Activated T-helper 1 cell treated with Interleukin-2 at 50 U/mL for 16 hours (primary cell): ENCODE measurements around the gene MAP3K2.

Source experiments
- DNase-seq: peaks from one replicate; pipeline ENCODE4 v3.0.0-alpha.2; 2020; ENCODE audit warnings: low read depth

Gene MAP3K2

DNA sequence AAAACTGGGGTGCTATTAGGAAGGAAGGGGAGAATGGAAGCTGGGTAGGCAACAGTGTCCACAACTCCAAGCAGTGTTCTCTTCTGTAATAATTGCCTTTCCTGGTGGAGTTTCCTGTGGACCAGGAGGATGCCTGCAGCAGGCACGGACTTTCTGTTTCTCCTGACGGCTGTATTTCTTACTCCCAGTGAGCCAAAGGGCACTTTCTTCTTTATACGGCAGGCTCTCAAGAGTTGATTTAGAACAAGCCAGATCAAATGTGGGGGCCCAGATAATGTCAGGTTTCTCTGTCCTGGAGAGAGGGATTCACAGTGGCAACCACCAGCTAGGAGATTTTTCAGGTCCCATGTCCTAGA lies 17.5 kb upstream of the MAP3K2 start:
- DNase-seq: no peak

DNA sequence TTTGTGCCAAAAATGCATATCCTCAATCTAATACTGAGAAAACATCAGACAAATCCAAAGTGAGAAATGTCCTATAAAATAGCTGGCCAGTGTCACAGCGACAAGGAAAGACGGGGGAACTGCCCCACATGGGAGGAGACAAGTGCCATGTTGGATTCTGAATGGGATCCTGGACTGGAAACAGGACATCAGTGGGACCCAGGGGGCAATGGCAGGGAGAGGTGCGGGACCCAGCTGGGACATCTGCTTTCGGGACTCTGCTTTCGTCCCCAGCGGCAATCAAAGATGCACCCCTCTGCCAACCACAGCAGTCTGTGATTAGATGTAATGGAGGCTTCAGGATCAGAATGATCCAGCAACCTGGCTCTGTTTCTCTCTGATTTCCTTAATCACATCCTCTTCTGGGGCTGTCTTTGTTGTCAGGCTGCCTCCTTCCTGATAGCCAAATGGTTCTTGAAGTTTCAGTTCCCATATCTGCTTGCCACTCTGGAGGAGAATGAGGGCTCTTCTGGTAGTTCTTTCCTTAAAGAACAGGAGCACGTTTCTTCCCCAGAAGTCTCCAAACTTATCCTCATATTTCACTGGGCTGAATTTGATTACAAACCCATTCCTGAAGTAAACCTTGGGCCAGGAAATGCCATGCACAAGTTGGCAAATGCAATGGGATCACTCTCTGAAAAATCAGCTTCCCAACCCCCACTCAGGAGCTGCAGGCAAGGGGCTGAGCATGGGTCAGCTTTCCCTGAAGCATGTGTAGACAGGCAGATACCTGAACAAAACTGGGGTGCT lies 16.9 kb upstream of the MAP3K2 start:
- no peak for DNase-seq

DNA sequence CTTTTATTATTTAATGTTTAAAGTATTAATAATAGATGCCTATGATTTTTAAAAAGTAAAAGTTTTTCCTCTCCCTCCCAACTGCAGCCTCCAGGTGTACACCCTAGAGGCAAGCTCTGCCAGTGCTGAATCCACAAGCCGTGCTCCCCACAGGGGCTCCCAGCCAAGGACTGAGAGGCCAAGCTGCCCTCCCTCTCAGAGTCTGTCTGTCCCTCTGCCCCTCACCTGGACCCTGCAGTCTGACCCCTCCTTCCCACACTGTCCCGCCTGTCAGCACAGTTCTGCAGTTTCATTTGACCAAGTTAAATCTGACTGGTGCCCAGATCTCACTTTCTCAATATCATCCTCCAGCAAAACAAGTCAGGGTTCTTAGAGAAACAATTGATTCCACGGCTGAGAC lies 15.7 kb upstream of the MAP3K2 start:
- DNase-seq: no peak

DNA sequence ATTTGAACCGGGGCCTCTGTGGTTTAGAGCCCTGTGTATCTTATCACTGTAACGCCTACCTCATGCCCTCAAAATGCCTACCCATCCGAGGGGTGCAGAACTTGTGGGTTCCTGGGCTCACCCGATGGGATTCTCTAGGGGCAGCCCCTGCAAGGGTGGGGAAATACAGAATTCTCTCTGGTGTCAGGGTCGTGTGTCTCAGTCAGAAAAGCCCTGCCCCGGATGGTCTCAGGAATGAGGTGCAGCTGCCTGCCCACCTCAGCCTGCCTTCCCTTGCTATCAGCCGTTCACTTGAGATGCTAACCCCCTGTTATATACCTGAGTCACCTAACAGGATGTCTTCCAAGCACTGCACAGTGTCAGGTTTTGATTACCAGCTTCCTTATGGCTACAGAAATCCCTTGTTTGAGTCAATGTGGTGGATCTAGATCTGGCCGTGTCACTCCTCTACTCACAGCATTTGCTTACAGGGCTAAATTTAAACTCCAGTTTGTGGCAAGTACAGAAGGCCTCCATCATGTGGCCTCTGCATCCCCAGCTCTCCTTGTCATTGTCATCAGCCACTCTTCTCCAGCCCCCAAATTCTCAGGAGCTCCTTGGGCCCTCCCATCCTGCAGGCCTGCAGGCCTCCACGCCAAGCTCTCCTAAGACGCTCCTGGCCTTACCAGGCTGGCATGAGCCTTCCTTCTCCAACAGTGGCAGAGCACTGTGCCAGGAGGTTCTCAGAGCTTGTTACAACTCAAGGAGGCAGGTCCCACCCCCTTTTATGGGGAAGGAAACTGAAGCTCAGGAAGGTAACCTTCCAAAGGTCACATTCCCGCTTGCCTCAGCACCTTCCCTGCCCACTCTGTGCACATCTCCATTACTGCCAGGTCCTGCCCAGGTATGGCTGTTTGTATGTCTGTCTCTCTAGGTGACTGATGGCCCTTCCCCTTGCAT lies 14.3 kb upstream of the MAP3K2 start:
- no peak for DNase-seq

DNA sequence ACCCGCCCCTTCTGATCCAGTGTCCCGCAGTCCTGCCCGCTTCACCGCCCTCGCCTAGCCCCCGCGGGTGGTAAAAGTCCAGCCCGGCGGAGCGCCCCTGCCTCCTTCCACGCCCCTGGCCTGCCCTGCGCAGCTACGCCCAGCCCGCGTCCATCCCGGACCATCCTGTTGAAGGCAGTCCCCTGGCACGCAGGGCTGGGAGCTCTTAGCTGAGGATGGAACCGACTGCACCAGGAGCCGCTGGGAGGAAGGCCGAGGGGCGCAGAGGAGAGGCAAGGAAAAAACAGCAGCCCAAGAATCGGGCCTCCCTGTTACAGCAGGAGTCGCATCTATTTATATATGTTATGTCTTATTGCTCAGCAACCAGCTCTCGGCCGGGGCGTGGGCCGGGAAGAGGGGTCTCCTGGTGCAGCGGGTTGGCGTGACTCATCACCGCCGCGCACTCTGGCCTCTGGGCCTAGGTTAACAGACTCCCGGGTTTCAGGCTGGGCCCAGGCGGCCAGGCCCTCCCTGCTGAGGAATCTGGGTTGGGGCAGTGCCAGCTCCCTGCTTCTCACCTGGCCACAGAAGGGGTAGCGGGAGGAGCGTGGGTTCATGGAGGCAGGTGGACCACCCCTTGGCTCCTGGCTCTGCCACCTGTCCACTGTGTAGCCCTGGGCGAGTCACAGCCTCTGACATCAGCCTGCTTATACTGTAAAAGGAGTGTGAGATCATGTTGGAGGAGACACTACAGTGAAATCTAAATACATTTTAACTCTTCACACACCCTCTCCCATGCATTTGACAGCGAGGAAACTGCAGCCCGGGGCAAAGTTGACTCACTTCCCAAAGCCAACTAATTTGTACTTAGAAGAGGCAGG lies 13.4 kb upstream of the MAP3K2 start:
- DNase-seq: no peak

DNA sequence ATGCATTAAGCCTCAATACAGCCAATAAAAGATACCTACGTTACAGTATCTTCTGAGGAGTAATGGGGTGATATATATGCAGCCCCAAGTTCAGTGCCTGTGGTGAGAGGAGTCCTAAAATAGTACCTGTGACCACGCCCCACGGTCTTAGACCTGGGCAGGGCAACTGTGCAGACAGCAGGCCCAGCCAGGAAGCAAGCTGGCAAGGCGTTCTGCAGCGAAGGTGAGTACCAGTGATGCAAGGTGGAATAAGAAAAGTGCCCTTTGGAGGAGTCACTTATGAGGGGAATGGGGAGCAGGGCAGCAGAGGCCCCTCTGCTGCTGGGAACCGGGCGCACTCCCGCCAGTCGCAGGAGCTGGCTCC lies 12.7 kb upstream of the MAP3K2 start:
- no peak for DNase-seq

DNA sequence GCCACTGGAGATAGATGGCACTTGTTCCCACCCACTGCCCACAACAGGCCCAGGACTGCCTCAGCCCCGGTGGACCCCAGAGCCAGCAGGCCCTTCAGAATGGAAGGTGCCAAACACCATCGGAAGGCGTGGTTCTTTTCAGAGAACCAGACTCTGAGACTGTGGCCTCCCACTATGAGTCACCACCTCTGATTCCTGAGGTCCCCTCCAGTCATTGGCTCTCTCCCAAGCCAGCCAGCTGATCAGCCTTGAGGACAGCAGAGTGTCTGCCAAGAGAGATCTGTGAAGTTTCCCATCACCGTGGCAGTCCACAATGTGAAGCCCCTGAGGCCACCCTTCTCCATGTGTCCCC lies 10.4 kb upstream of the MAP3K2 start:
- no peak for DNase-seq

DNA sequence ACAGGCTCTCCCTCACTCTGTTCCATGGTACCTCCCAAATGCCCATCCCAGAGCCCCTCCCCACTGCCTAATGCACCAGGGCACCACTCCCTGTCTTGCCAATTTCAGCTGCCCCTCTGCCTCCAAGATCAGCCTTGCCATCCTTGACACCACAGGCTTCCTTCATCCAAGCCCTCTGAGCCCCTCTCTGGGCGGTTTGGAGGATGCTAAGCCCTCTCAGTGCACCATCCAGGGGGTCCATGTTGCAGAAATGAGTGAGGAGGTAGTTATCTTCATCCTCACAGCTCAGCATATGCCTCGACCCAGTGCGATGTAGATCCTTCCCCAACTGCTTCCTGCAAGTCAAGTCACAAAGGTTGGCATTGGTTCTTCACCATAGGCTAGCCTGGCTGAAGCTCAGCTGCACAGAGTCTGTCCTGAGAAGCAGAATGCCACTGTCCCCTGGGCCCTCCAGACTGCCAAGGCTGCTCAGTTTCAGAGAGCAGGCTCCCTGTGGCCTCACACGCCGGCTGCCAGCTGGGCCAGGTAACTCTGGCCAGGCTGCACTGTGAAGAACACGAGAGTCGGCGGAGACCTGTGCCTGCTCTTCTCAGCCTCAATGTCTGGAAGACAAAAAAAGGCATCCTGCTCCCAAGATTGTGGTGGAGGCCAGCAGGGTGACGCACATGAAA lies 9.9 kb upstream of the MAP3K2 start:
- DNase-seq: no peak

DNA sequence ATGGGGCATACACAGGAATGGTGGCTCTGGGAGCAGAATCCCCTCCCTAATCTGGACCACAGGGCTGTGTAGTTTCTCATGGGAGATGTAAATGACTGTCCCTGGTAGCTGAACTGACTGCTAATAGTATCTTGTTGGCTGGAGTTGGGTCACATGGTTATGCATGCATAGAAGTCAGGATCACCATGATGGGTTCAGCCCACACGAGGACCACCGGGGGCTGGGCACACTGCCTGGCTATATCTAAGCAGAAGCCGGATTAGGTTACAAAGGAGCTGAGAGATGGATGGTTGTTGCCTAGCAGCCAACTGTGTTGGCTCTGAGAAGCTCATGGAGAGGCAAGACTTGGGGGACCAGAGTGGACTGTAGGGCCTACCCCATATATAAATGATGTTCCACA lies 6.7 kb upstream of the MAP3K2 start:
- no peak for DNase-seq

DNA sequence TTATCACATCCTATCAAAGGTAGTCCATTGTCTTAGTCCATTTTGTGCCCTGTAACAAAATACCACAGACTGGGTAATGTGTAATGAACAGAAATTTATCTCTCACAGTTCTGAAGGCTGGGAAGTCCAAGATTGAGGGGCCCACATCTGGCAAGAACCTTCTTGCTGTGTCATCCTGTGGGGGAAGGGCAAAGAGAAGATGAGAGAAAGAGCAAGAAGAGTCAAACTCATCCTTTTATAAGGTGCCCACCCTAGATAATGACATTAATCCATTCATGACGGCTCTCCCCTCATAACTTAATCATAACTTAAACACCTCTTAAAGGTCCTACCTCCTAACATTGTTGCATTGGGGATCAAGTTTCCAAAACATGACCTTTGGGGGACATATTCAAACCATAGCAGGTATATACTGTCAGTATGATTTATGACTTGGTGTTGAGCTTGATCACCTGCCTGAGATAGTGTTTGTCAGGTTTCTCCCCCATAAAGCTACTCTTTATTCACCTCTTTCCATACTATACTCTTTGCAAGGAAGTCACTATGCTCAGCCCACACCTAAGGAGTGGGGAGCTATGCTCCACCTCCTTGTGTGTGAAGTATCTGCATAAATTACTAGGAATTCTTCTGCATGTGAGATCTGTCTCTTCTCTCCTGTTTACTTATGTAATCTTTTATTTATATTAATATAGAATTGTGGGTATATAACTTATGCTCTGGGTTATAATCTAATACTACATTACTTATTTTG lies 5.2 kb upstream of the MAP3K2 start:
- DNase-seq: no peak

DNA sequence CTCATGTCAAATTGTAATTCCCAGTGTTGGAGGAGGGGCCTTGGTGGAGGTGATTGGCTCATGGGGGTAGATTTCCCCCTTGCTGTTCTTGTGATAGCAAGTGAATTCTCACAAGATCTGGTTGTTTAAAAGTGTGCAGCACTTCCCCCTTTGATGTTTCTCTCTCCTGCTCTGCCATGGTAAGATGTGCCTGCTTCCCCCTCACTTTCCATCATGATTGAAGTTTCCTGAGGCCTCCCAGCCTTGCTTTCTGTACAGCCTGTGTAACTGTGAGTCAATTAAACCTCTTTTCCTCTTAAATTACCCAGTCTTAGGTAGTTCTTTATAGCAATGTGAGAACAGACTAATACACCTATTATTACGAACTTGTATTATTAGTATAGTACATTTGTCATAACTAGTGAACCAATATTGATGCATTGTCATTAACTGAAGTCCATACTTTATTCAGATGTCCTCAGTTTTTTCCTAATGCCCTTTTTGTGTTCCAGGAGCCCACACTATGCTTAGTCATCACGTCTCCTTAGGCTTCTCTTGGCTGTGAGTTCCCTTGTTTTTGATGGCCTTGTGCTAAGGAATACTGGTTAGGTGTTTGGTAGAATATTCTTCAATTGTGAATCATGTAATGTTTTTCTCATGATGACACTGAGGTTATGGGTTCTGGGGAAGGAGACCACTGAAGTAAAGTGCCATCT lies 4.5 kb upstream of the MAP3K2 start:
- DNase-seq: no peak

DNA sequence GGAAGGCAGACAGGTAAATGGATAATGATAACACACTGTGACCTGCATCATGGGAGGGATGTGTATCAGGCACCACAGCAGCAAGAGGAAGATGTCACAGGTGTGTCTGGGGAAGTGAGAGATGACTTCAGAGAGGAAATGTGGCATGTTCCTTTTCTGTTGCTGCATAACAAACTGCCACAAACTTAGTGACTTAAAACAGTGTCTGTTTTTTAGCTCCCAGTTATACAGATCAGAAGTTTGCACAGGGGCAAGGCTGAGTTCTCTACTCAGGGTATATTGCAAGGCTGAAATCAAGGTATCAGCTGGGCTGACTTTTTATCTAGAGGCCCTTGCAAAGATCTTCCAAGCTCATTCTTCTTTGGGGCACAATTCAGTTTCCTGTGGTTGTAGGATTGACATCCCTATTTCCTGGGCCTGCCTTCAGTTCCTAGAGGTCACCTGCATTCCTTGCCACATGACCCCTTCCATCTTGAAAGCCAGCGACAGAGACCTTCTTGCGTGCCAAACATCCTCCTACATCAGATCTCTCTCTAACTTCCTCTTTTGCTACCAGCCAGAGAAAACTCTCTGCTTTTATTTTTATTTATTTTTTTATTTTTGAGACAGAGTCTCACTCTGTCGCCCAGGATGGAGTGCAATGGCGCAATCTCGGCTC lies 2.1 kb upstream of the MAP3K2 start:
- no peak for DNase-seq

DNA sequence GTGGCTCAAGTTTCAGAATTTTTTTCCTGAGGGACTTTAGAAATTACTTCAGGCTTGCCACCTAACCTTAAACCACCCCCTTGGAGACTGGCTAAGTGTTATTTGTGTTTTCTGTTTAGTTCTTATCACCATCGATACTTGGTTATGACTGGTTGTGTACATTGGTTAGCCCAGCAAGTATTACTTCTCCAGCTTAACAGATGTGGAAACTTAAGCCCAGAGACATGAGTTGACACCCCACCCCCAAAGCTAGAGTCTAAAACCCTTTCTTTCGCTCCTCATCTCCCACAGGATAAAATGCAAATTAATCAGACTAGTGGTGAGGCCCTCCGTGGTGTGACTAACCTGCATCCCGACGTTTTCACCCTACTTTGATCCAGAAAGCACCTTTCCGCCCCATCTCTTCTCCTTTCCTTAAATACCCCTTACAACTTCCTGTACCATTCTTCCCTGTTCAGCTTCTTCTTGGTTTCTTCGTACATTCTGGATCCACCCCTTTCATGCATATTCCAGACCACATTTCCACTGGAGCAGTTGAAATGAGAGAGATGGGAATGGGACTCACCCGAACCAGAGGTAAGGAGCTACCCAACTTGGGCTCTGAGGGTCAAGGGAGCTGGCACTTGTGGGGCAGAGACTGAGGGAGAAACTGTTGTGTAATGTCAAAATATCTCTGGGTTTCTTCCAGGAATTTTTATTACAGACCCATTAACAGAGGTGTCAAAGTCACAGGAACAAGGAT lies 819 bp upstream of the MAP3K2 start:
- DNase-seq: no peak

DNA sequence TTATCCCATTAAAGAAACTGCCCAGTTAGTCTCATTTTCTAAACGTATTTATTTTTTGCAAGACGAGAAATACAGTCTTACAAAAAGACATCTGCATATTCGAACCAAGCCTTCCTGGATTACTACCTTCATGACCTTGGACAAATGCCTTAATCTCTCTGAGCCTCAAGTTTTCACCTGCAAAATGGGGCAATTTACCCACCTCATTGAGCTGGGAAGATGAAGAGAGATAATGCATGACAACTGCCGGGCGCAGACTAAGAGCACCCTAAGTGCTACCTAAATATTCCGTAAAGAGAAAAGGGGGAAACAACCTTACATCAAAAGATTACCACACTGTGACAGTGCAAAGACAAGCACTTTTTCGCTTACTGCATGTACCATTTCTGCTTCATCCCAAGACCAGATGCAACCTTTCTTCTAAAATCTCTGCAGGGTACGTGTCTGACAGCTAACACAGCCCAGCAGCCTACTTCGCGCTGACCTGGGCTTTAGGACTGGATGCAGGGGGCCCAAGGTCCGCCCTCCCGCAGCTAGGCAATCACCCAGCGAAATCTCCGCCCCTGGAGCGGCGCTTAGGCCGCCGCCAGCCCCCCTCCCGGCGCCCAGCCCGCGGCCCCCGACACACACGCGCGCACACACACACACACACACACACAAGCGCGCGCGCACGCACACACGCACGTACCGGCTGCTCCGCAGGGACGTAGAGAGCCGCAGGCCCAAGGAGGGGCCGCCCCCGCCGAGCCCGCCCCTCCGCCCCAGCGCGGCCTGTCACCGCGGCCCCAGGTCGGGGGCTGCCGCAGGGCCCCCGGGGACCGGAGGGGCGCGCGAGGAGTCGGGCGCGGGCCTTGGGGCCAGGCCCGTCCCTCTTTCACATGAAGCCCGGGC lies 766 bp downstream of the MAP3K2 start:
- peak; percentile 71 for DNase-seq

DNA sequence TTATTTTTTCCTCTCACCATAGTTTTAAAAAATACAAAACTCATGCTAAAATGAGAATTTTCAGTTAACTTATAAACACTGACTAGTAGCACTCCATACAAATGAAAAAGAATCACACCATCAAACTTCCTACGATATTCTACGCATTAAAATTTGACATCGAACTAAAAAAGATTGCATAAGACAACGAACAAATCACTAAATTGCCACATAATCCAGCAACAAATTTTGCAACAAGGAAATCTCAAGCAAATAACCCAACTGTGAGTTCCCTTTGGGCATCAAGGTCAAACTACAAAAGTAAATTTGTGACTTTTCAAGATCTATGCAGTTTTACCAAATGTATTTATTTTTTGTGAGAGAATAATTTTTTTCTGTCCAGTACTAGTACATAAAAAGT lies 1.5 kb downstream of the MAP3K2 start:
- DNase-seq: no peak

DNA sequence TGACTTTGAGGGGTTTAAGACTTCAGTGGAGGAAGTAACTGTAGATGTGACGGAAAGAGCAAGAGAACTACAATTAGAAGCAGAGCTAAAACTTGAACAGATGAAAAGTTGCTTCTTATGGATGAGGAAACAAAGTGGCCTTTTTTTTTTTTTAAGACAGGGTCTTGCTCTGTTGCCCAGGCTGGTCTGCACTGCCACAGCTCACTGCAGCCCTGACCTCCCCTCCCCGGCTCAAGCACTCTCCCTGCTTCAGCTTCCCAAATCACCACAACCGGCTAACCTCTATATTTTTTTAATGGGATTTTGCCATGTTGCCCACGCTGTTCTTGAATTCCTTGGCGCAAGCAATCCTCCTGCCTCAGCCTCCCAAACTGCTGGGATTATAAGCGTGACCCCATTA lies 3.2 kb downstream of the MAP3K2 start:
- DNase-seq: no peak

DNA sequence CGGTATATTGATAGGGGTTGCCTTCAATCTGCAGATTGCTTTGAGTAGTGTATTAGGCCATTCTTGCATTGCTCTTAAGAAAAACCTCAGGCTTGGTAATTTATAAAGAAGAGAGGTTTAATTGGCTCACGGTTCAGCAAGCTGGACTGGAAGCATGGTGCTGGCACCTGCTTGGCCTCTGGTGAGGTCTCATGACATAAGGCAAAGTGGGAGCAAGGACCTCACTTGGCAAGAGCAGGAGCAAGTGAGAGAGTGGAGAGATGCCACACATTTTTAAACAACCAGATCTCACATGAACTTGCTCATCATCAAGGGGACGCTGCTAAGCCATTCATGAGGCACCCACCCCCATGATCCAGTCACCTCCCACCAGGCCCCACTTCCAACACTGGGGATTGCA lies 4.9 kb downstream of the MAP3K2 start:
- DNase-seq: no peak

DNA sequence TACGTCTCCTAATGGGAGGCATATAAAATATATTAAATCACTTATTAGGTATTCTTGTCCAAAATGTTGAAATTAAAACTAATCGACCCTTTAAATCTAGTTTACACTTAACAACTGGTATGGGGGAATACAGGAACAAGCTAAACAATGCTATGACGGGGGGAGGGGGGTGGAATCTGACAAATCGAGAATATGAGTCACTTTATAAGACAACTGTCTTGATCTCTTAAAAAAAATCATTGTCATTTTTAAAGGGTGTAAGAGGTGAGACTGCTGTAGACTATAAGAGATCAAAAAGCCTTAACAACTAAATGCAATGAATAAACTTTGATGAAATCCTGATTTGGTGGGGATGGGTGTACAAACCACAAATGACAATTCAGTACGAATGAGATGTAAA lies 6.0 kb downstream of the MAP3K2 start:
- no peak for DNase-seq
